WTC11 (cell line): ENCODE data around the gene ACTL8. TPM values are rescaled to one million over a fixed set of nuclear protein-coding genes. Genes with fewer than 3 reads are reported as not detected.

Experiments used
- ATAC-seq: fragments of 200-7000 bp; cut with Tn5 transposase; 2 replicates; pipeline ENCODE4 v1.10.0; 2021; ENCODE audit warnings: mild to moderate bottlenecking, moderate library complexity
- CTCF ChIA-PET: fragments of 300-600 bp; sonication (Branson Sonifier 250); formaldehyde crosslinking; loops from one replicate; lab custom pipeline; 2021; ENCODE audit warnings: antibody characterized with exemption; lab: Charles Lee
- POLR2A ChIA-PET: fragments of 350-600 bp; sonication (Branson Sonifier 250); formaldehyde crosslinking; loops from one replicate; lab custom pipeline; 2021; ENCODE audit warnings: antibody characterized with exemption; lab: Charles Lee
- DNase-seq: peaks from one replicate; pipeline ENCODE4 v3.0.0; 2021; ENCODE audit warnings: low spot score
- H3K27ac Mint-ChIP-seq: 2 replicates; pipeline ENCODE4 v1.8.0; 2021; ENCODE audit warnings: mixed read lengths
- H3K27me3 Mint-ChIP-seq: 2 replicates; pipeline ENCODE4 v1.8.0; 2021; ENCODE audit warnings: low read depth, mild to moderate bottlenecking, moderate library complexity, mixed read lengths
- H3K36me3 Mint-ChIP-seq: 2 replicates; pipeline ENCODE4 v1.8.0; 2021; ENCODE audit warnings: mixed read lengths
- H3K4me1 Mint-ChIP-seq: 2 replicates; pipeline ENCODE4 v1.8.0; 2022; ENCODE audit warnings: mixed read lengths
- H3K4me3 Mint-ChIP-seq: 2 replicates; pipeline ENCODE4 v1.8.0; 2021; ENCODE audit warnings: mild to moderate bottlenecking, moderate library complexity, mixed read lengths
- H3K9me3 Mint-ChIP-seq: 2 replicates; pipeline ENCODE4 v1.8.0; 2021; ENCODE audit warnings: mixed read lengths
- ATF1 ChIP-seq: sonication (generic); formaldehyde crosslinking; IDR thresholded peaks from 2 replicates; pipeline ENCODE4 v1.8.1; 2023; ENCODE audit warnings: mild to moderate bottlenecking, moderate library complexity, missing genetic modification reagents
- ATF2 ChIP-seq: sonication (generic); formaldehyde crosslinking; IDR thresholded peaks from 2 replicates; pipeline ENCODE4 v1.8.1; 2022; ENCODE audit warnings: low read depth, missing genetic modification reagents, borderline replicate concordance
- ATF3 ChIP-seq: sonication (generic); formaldehyde crosslinking; conservative IDR thresholded peaks from 2 replicates; pipeline ENCODE4 v1.8.1; 2022; ENCODE audit warnings: mild to moderate bottlenecking, missing genetic modification reagents
- ATF6 ChIP-seq: sonication (generic); formaldehyde crosslinking; IDR thresholded peaks from 2 replicates; pipeline ENCODE4 v1.8.1; 2023; ENCODE audit warnings: mild to moderate bottlenecking, missing genetic modification reagents
- ESRRA ChIP-seq: sonication (generic); formaldehyde crosslinking; IDR thresholded peaks from 2 replicates; pipeline ENCODE4 v1.8.1; 2022; ENCODE audit warnings: mild to moderate bottlenecking, missing genetic modification reagents, borderline replicate concordance
- HMGXB4 ChIP-seq: sonication (generic); formaldehyde crosslinking; IDR thresholded peaks from 2 replicates; pipeline ENCODE4 v1.8.1; 2023; ENCODE audit warnings: mild to moderate bottlenecking, moderate library complexity, missing genetic modification reagents
- IRF2 ChIP-seq: sonication (generic); formaldehyde crosslinking; IDR thresholded peaks from 2 replicates; pipeline ENCODE4 v1.8.0; 2022; ENCODE audit warnings: low read depth, missing genetic modification reagents, borderline replicate concordance
- NFE2L1 ChIP-seq: sonication (generic); formaldehyde crosslinking; IDR thresholded peaks from 2 replicates; pipeline ENCODE4 v1.8.1; 2023; ENCODE audit warnings: missing genetic modification reagents
- NR2C2 ChIP-seq: sonication (generic); formaldehyde crosslinking; IDR thresholded peaks from 2 replicates; pipeline ENCODE4 v1.8.0; 2022; ENCODE audit warnings: mild to moderate bottlenecking, missing genetic modification reagents
- PRDM15 ChIP-seq: sonication (generic); formaldehyde crosslinking; IDR thresholded peaks from 2 replicates; pipeline ENCODE4 v1.8.0; 2022; ENCODE audit warnings: missing genetic modification reagents
- PREB ChIP-seq: sonication (generic); formaldehyde crosslinking; IDR thresholded peaks from 2 replicates; pipeline ENCODE4 v1.8.1; 2022; ENCODE audit warnings: mild to moderate bottlenecking, missing genetic modification reagents, moderate library complexity, borderline replicate concordance
- PRRX2 ChIP-seq: fragments of 250-450 bp; sonication (Bioruptor Pico); IDR thresholded peaks from 2 replicates; pipeline ENCODE4 v1.8.0; 2021; ENCODE audit warnings: mild to moderate bottlenecking
- RELA ChIP-seq: sonication (generic); formaldehyde crosslinking; IDR thresholded peaks from 2 replicates; pipeline ENCODE4 v1.8.1; 2022; ENCODE audit warnings: missing genetic modification reagents, mild to moderate bottlenecking, borderline replicate concordance
- SMAD4 ChIP-seq: sonication (generic); formaldehyde crosslinking; IDR thresholded peaks from 2 replicates; pipeline ENCODE4 v1.8.0; 2022; ENCODE audit warnings: mild to moderate bottlenecking, missing genetic modification reagents
- TP53 ChIP-seq: sonication (generic); formaldehyde crosslinking; IDR thresholded peaks from 2 replicates; pipeline ENCODE4 v1.8.1; 2023; ENCODE audit warnings: mild to moderate bottlenecking, missing genetic modification reagents
- USF2 ChIP-seq: sonication (generic); formaldehyde crosslinking; IDR thresholded peaks from 2 replicates; pipeline ENCODE4 v1.8.1; 2023; ENCODE audit warnings: mild to moderate bottlenecking, missing genetic modification reagents, moderate library complexity
- ZBTB43 ChIP-seq: sonication (generic); formaldehyde crosslinking; IDR thresholded peaks from 2 replicates; pipeline ENCODE4 v1.8.1; 2023; ENCODE audit warnings: mild to moderate bottlenecking, missing genetic modification reagents
- ZNF121 ChIP-seq: sonication (generic); formaldehyde crosslinking; IDR thresholded peaks from 2 replicates; pipeline ENCODE4 v1.8.0; 2023; ENCODE audit warnings: missing genetic modification reagents
- ZNF232 ChIP-seq: sonication (generic); formaldehyde crosslinking; IDR thresholded peaks from 2 replicates; pipeline ENCODE4 v1.8.0; 2022; ENCODE audit warnings: mild to moderate bottlenecking, missing genetic modification reagents
- ZNF263 ChIP-seq: sonication (generic); formaldehyde crosslinking; IDR thresholded peaks from 2 replicates; pipeline ENCODE4 v1.8.1; 2022; ENCODE audit warnings: low read depth, mild to moderate bottlenecking, moderate library complexity, missing genetic modification reagents
- ZNF396 ChIP-seq: fragments of 250-450 bp; sonication (Bioruptor Pico); IDR thresholded peaks from 2 replicates; pipeline ENCODE4 v1.8.0; 2021; ENCODE audit warnings: mild to moderate bottlenecking, moderate library complexity, borderline replicate concordance
- ZNF423 ChIP-seq: fragments of 250-450 bp; sonication (Bioruptor Pico); IDR thresholded peaks from 2 replicates; pipeline ENCODE4 v2.1.2; 2022; ENCODE audit warnings: mild to moderate bottlenecking, moderate library complexity
- total RNA-seq: library from RNA; stranded (reverse); gene quantifications from 3 replicates; pipeline ENCODE4 v1.2.3, GENCODE V29; 2021

ACTL8 gene
- total RNA-seq, 1 experiment from 2014 or later: 1.6 TPM

- ChIA-PET CTCF (interaction anchor here (0.6 kb wide), 1 partner anchor 122 kb away, joined by 3 read pairs; no protein-coding TSS in a partner anchor), POLR2A (interaction anchor here (0.7 kb wide), 1 partner anchor 101 kb away, joined by 3 read pairs; no protein-coding TSS in a partner anchor)
- no peak for TF ChIP-seq NR2C2 (CRISPR knock-in tag)
- no peak for TF ChIP-seq TP53
- no peak for TF ChIP-seq ATF3 (CRISPR knock-in tag)
- no peak for TF ChIP-seq ATF1 (CRISPR knock-in tag)
- no peak for TF ChIP-seq IRF2 (CRISPR knock-in tag)
- no peak for TF ChIP-seq SMAD4
- TF ChIP-seq ZNF423 (CRISPR knock-in tag): no peak
- no peak for TF ChIP-seq ESRRA (CRISPR knock-in tag)
- no peak for TF ChIP-seq ATF2 (CRISPR knock-in tag)
- Mint-ChIP-seq H3K27me3 (no peaks in the 10 kb centered on the region), H3K4me3 (no peak overlapping the region), H3K27ac (no peak overlapping the region), H3K4me1 (peaks cover 3% of the 10 kb centered on the region; the same call in 1 of the 2 replicates), H3K9me3 (no peaks in the 10 kb centered on the region), H3K36me3 (no peaks in the 10 kb centered on the region)
- ATAC-seq (no peak), DNase-seq (no peak)
These were observed 15.8 kb downstream of the ACTL8 start for GRCh38 chr1:17770983-17771382.

- DNase-seq (no peak), ATAC-seq (no peak)
- ChIA-PET POLR2A (no interaction called here), CTCF (interaction anchor here (0.6 to 2.6 kb wide), 9 partner anchors 9 to 612 kb away, joined by 3 to 23 read pairs (median 5); no protein-coding TSS in a partner anchor)
- Mint-ChIP-seq H3K4me3 (no peak overlapping the region), H3K36me3 (no peaks in the 10 kb centered on the region), H3K27me3 (no peaks in the 10 kb centered on the region), H3K4me1 (peaks cover 3% of the 10 kb centered on the region; the same call in 1 of the 2 replicates), H3K27ac (no peak overlapping the region), H3K9me3 (no peaks in the 10 kb centered on the region)
- TF ChIP-seq PRRX2 (CRISPR knock-in tag): no peak
- no peak for TF ChIP-seq ZNF263
- no peak for TF ChIP-seq ZNF121 (CRISPR knock-in tag)
- TF ChIP-seq ZBTB43 (CRISPR knock-in tag): no peak
- TF ChIP-seq HMGXB4 (CRISPR knock-in tag): no peak
- no peak for TF ChIP-seq PREB (CRISPR knock-in tag)
- TF ChIP-seq PRDM15: no peak
- TF ChIP-seq IRF2 (CRISPR knock-in tag): no peak
- TF ChIP-seq ZNF232 (CRISPR knock-in tag): no peak
- no peak for TF ChIP-seq RELA
- no peak for TF ChIP-seq ATF6
- no peak for TF ChIP-seq USF2 (CRISPR knock-in tag)
- TF ChIP-seq NFE2L1 (CRISPR knock-in tag): no peak
- TF ChIP-seq ZNF396 (CRISPR knock-in tag): no peak
These were observed 17.6 kb downstream of the ACTL8 start for GRCh38 chr1:17772615-17773212.
